ENCODE data around the gene USP33.

USP33 gene

GRCh38 chr1:77697441-77697840, 62.2 kb downstream of the USP33 start:
- no peak for TF ChIP-seq CTCF (IDR thresholded peaks at IDR 0.05; ENCODE audit: insufficient read depth, low read length, poor library complexity, severe bottlenecking)
- Histone ChIP-seq H3K27me3 (replicated peaks; ENCODE audit: control insufficient read depth, insufficient read depth, low read length) (no peaks in the 10 kb centered on the region), H3K4me3 (replicated peaks; ENCODE audit: low read depth, low read length) (no peak overlapping the region), H3K36me3 (ENCODE audit: control insufficient read depth, insufficient read depth, low read length) (peaks cover 3% of the 10 kb centered on the region; the same call in 1 of the 2 replicates)
- no peak for DNase-seq (ENCODE audit: extremely low read depth, insufficient read length)

GRCh38 chr1:77688939-77689338, 70.7 kb downstream of the USP33 start:
- TF ChIP-seq CTCF (IDR thresholded peaks at IDR 0.05; ENCODE audit: insufficient read depth, low read length, poor library complexity, severe bottlenecking) = no peak
- H3K27me3 ChIP-seq (replicated peaks; ENCODE audit: control insufficient read depth, insufficient read depth, low read length) = no peaks in the 10 kb centered on the region
- H3K36me3 ChIP-seq (ENCODE audit: control insufficient read depth, insufficient read depth, low read length) = no peaks in the 10 kb centered on the region; the same call in 1 of the 2 replicates
- DNase-seq (ENCODE audit: extremely low read depth, insufficient read length) = peak; percentile 16
- H3K4me3 ChIP-seq (replicated peaks; ENCODE audit: low read depth, low read length) = no peak overlapping the region

- peak; percentile 29 for DNase-seq (ENCODE audit: extremely low read depth, insufficient read length)
- TF ChIP-seq CTCF (IDR thresholded peaks at IDR 0.05; ENCODE audit: insufficient read depth, low read length, poor library complexity, severe bottlenecking) = peak; percentile 39
- no peaks in the 10 kb centered on the region; the same call in 1 of the 2 replicates for H3K36me3 ChIP-seq (ENCODE audit: control insufficient read depth, insufficient read depth, low read length)
- H3K27me3 ChIP-seq (replicated peaks; ENCODE audit: control insufficient read depth, insufficient read depth, low read length) = no peaks in the 10 kb centered on the region
- peak overlapping the region; percentile 2 for H3K4me3 ChIP-seq (replicated peaks; ENCODE audit: low read depth, low read length)
Measured at GRCh38 chr1:77687519-77687906, 72.1 kb downstream of the USP33 start.

- no peak for TF ChIP-seq CTCF (IDR thresholded peaks at IDR 0.05; ENCODE audit: insufficient read depth, low read length, poor library complexity, severe bottlenecking)
Measured at GRCh38 chr1:77686796-77687518, 72.7 kb downstream of the USP33 start.

GRCh38 chr1:77683160-77684148, 76.2 kb downstream of the USP33 start:
- Histone ChIP-seq H3K27me3 (replicated peaks; ENCODE audit: control insufficient read depth, insufficient read depth, low read length) (no peaks in the 10 kb centered on the region), H3K4me3 (replicated peaks; ENCODE audit: low read depth, low read length) (peak overlapping the region; percentile 93), H3K36me3 (ENCODE audit: control insufficient read depth, insufficient read depth, low read length) (no peaks in the 10 kb centered on the region)
- DNase-seq (ENCODE audit: extremely low read depth, insufficient read length) = peak; percentile 95
- TF ChIP-seq CTCF (IDR thresholded peaks at IDR 0.05; ENCODE audit: insufficient read depth, low read length, poor library complexity, severe bottlenecking) = peak; percentile 53

More at GRCh38 chr1:77686796-77687518, 72.7 kb downstream of the USP33 start:
- Histone ChIP-seq H3K4me3 (replicated peaks; ENCODE audit: low read depth, low read length) (no peak overlapping the region), H3K36me3 (ENCODE audit: control insufficient read depth, insufficient read depth, low read length) (no peaks in the 10 kb centered on the region; the same call in 1 of the 2 replicates), H3K27me3 (replicated peaks; ENCODE audit: control insufficient read depth, insufficient read depth, low read length) (no peaks in the 10 kb centered on the region)
- no peak for DNase-seq (ENCODE audit: extremely low read depth, insufficient read length)
